Measurements from ENCODE around the gene APBA1. TPM values are rescaled to one million over a fixed set of nuclear protein-coding genes. Genes with fewer than 3 reads are reported as not detected.

The APBA1 gene
- total RNA-seq, 1 donor from 2014 or later = 4.3 TPM

- no peak for TF ChIP-seq CTCF (IDR thresholded peaks at IDR 0.05)
- no peak for ATAC-seq
- H3K36me3 ChIP-seq = no peaks in the 10 kb centered on the region
- no peaks in the 10 kb centered on the region for H3K27me3 ChIP-seq (ENCODE audit: low read depth)
- no peaks in the 10 kb centered on the region for H3K4me1 ChIP-seq
- no peaks in the 10 kb centered on the region for H3K9me3 ChIP-seq
- no peak overlapping the region for H3K27ac ChIP-seq
- no peak for DNase-seq
- H3K4me3 ChIP-seq = no peak overlapping the region
- intact Hi-C loops (cut with DNase I) = no loop called here
These were observed 210.9 kb downstream of the APBA1 start for GRCh38 chr9:69461103-69461887.

GRCh38 chr9:69460012-69460411 lies 212.2 kb downstream of the APBA1 start:
- no peaks in the 10 kb centered on the region for H3K4me1 ChIP-seq
- no peak for TF ChIP-seq CTCF (IDR thresholded peaks at IDR 0.05)
- intact Hi-C loops (cut with DNase I) = no loop called here
- DNase-seq = no peak
- H3K27ac ChIP-seq = no peak overlapping the region
- peaks cover 3% of the 10 kb centered on the region for H3K36me3 ChIP-seq
- no peaks in the 10 kb centered on the region for H3K9me3 ChIP-seq
- no peaks in the 10 kb centered on the region for H3K27me3 ChIP-seq (ENCODE audit: low read depth)
- ATAC-seq = no peak
- H3K4me3 ChIP-seq = no peak overlapping the region

GRCh38 chr9:69458176-69458575 lies 214.0 kb downstream of the APBA1 start:
- no peaks in the 10 kb centered on the region for H3K9me3 ChIP-seq
- H3K27ac ChIP-seq = no peak overlapping the region
- no peak overlapping the region for H3K4me3 ChIP-seq
- H3K4me1 ChIP-seq = no peaks in the 10 kb centered on the region
- no peaks in the 10 kb centered on the region for H3K27me3 ChIP-seq (ENCODE audit: low read depth)
- H3K36me3 ChIP-seq = peaks cover 3% of the 10 kb centered on the region
- ATAC-seq = no peak
- TF ChIP-seq CTCF (IDR thresholded peaks at IDR 0.05) = no peak
- intact Hi-C loops (cut with DNase I) = no loop called here
- no peak for DNase-seq

- Histone ChIP-seq H3K9me3 (no peaks in the 10 kb centered on the region), H3K27ac (no peak overlapping the region), H3K4me1 (no peaks in the 10 kb centered on the region), H3K27me3 (ENCODE audit: low read depth) (no peaks in the 10 kb centered on the region), H3K4me3 (no peak overlapping the region), H3K36me3 (peaks cover 3% of the 10 kb centered on the region)
- TF ChIP-seq CTCF (IDR thresholded peaks at IDR 0.05) = no peak
- intact Hi-C loops (cut with DNase I) = no loop called here
- no peak for DNase-seq
- no peak for ATAC-seq
These were observed 216.0 kb downstream of the APBA1 start for GRCh38 chr9:69456201-69456600.

GRCh38 chr9:69455311-69455710 lies 216.9 kb downstream of the APBA1 start:
- intact Hi-C loops (cut with DNase I) = no loop called here
- Histone ChIP-seq H3K4me1 (no peaks in the 10 kb centered on the region), H3K9me3 (no peaks in the 10 kb centered on the region), H3K36me3 (peaks cover 3% of the 10 kb centered on the region), H3K4me3 (no peak overlapping the region), H3K27me3 (ENCODE audit: low read depth) (no peaks in the 10 kb centered on the region), H3K27ac (no peak overlapping the region)
- no peak for ATAC-seq
- no peak for TF ChIP-seq CTCF (IDR thresholded peaks at IDR 0.05)
- no peak for DNase-seq
